LNCAP (cell line): Measurements from ENCODE around the gene ATF3.

Experiments used
- CTCF ChIP-seq: fragments of 450-650 bp; IDR thresholded peaks from 2 replicates; pipeline ENCODE4 v1.5.1; 2017; ENCODE audit warnings: mild to moderate bottlenecking

Gene ATF3

GRCh38 chr1:212607206-212607912 is 1.2 kb upstream of the ATF3 start:
- no peak for TF ChIP-seq CTCF

- TF ChIP-seq CTCF, result no peak
Measured at GRCh38 chr1:212607913-212608391, 609 bp upstream of the ATF3 start.

GRCh38 chr1:212608959-212609700 is 569 bp downstream of the ATF3 start:
- peak; percentile 68 for TF ChIP-seq CTCF

GRCh38 chr1:212609701-212610574 is 1.4 kb downstream of the ATF3 start:
- no peak for TF ChIP-seq CTCF

- no peak for TF ChIP-seq CTCF
Measured at GRCh38 chr1:212610575-212610967, 2.0 kb downstream of the ATF3 start.

GRCh38 chr1:212611000-212611948 is 2.7 kb downstream of the ATF3 start:
- TF ChIP-seq CTCF, result no peak
